GM23248 (cell line): Measurements from ENCODE around the gene PKD2L2. TPM values are rescaled to one million over a fixed set of nuclear protein-coding genes. Genes with fewer than 3 reads are reported as not detected.

ENCODE experiments used
- DNase-seq: peaks from one replicate; pipeline ENCODE4 v3.0.0-alpha.2; 2015
- H2AFZ ChIP-seq: fragments of 200-600 bp; sonication (generic); 2 replicates; pipeline ENCODE4 v1.6.1; 2016; ENCODE audit warnings: antibody characterized with exemption
- H3F3A ChIP-seq: fragments of 200-600 bp; sonication (generic); 2 replicates; pipeline ENCODE4 v1.6.1; 2016; ENCODE audit warnings: mild to moderate bottlenecking, antibody characterized with exemption, mixed run types; ENCODE audit not compliant: insufficient read depth
- H3K27ac ChIP-seq: fragments of 200-600 bp; sonication (generic); 2 replicates; pipeline ENCODE4 v1.5.1; 2016; ENCODE audit warnings: mild to moderate bottlenecking
- H3K27me3 ChIP-seq: fragments of 200-600 bp; sonication (generic); replicated peaks from 2 replicates; pipeline ENCODE4 v1.6.1; 2016; ENCODE audit warnings: mild to moderate bottlenecking; ENCODE audit not compliant: insufficient read depth
- H3K36me3 ChIP-seq: fragments of 200-600 bp; sonication (generic); 2 replicates; pipeline ENCODE4 v1.6.1; 2016; ENCODE audit warnings: low read depth, mild to moderate bottlenecking
- H3K4me1 ChIP-seq: fragments of 200-600 bp; sonication (generic); 2 replicates; pipeline ENCODE4 v1.6.1; 2016; ENCODE audit warnings: mild to moderate bottlenecking; ENCODE audit not compliant: insufficient read depth
- H3K4me2 ChIP-seq: fragments of 200-600 bp; sonication (generic); one replicate; pipeline ENCODE4 v1.6.1; 2016; ENCODE audit warnings: mild to moderate bottlenecking; ENCODE audit not compliant: unreplicated experiment
- H3K4me3 ChIP-seq: fragments of 200-600 bp; sonication (generic); 2 replicates; pipeline ENCODE4 v1.5.1; 2016; ENCODE audit warnings: mild to moderate bottlenecking
- H3K79me2 ChIP-seq: fragments of 200-600 bp; sonication (generic); 2 replicates; pipeline ENCODE4 v1.6.1; 2016; ENCODE audit warnings: mild to moderate bottlenecking; ENCODE audit not compliant: insufficient read depth
- H3K9ac ChIP-seq: fragments of 200-600 bp; sonication (generic); 2 replicates; pipeline ENCODE4 v1.6.1; 2016; ENCODE audit warnings: mild to moderate bottlenecking
- H3K9me2 ChIP-seq: fragments of 200-600 bp; sonication (generic); 2 replicates; pipeline ENCODE4 v1.6.1; 2016; ENCODE audit warnings: mixed run types, mild to moderate bottlenecking, moderate library complexity; ENCODE audit not compliant: insufficient read depth
- H3K9me3 ChIP-seq: fragments of 200-600 bp; sonication (generic); one replicate; pipeline ENCODE4 v1.6.1; 2017; ENCODE audit warnings: low read depth
- H4K20me1 ChIP-seq: fragments of 200-600 bp; sonication (generic); 2 replicates; pipeline ENCODE4 v1.6.0; 2016; ENCODE audit not compliant: insufficient read depth
- EZH2 ChIP-seq: fragments of 200-600 bp; sonication (generic); IDR thresholded peaks from 2 replicates; pipeline ENCODE4 v1.6.1; 2018; ENCODE audit warnings: antibody characterized with exemption, mild to moderate bottlenecking; ENCODE audit not compliant: insufficient read depth, poor library complexity, severe bottlenecking
- EZH2phosphoT487 ChIP-seq: fragments of 200-600 bp; sonication (generic); IDR thresholded peaks from 2 replicates; pipeline ENCODE4 v1.6.1; 2018; ENCODE audit warnings: antibody characterized with exemption, moderate library complexity, mild to moderate bottlenecking, low read depth; ENCODE audit not compliant: insufficient read depth
- WGBS, 2 experiments: methylation state at CpG; one replicate each; pipeline ENCODE4 v1.1.6; 2015 to 2017; ENCODE audit warnings: low lambda C conversion rate in 2 of 2, low coverage in 1 of 2; ENCODE audit errors: missing lambda C conversion rate in 2 of 2; 5-methylcytosine and 5-hydroxymethylcytosine counted together
- in situ Hi-C: fragments of 300-500 bp; cut with MboI; formaldehyde crosslinking; loops from 2 replicates; pipeline ENCODE4 v1.15.0; 2020
- polyA plus RNA-seq: library from polyadenylated mRNA; unstranded; fragments of >200 nt; fragmentation: Nextera tagmentation; extraction: Ambion mirVana; gene quantifications from 2 replicates; pipeline ENCODE4 v1.2.1, GENCODE V29; 2016
- total RNA-seq: library from RNA; depleted of rRNA; stranded (reverse); fragments of >200 nt; shearing (Covaris generic); gene quantifications from 2 replicates; pipeline ENCODE4 v1.2.3, GENCODE V29; 2014

The PKD2L2 gene
- total and polyA plus RNA-seq, 2 experiments from 2014 or later, result not detected

DNA sequence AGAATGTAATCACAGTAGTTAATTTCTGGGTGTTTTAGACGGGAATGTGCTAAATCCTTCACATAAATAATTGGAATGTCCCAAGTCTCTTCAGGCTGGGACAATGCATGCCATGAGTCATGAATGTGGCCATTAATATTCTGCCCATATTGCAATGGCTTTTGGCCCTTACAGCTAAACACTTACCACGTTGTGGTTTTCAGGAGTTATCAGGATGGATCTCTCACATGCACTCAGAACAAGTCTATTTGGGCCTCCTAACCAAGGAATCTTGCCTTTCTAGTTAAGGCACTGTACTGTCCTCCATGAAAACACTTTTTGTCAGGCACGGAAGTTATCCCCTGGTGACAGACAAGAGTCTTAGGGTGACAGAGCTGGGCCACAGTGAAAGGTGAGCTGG, 32.7 kb downstream of the PKD2L2 start:
- Histone ChIP-seq H3K27ac (no peak overlapping the region), H3K4me2 (no peak overlapping the region), H2AFZ (no peak overlapping the region), H3K79me2 (no peaks in the 10 kb centered on the region), H3K27me3 (no peaks in the 10 kb centered on the region), H3K9ac (no peak overlapping the region), H4K20me1 (no peaks in the 10 kb centered on the region), H3K9me3 (no peaks in the 10 kb centered on the region), H3K4me3 (no peak overlapping the region), H3K9me2 (no peaks in the 10 kb centered on the region), H3K4me1 (no peaks in the 10 kb centered on the region), H3K36me3 (no peaks in the 10 kb centered on the region), H3F3A (no peaks in the 10 kb centered on the region)
- DNase-seq, result peak; percentile 53
- 39 to 41% methylated on average over 3 of the region's 3 CpGs for WGBS, 2 experiments
- no peak for TF ChIP-seq EZH2phosphoT487
- TF ChIP-seq EZH2, result no peak
- in situ Hi-C loops, result no loop called here

DNA sequence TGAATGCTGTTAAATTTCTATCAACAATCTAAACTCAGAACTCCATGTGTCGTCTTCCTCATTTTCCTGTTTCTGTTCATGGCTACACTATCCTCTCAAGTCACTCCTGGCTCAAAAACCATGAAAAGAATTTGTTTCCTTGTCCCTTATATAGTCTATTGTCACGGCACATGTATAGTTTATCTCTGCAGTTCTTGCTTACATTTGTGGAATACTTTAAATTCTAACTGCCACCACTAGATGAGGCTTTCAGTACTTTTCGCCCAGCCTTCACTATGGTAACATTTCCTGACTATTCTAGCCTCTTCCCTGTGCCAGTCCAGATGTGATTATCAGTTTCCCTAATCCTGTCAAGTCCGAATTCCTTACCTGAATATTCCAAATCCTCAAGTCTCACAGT, 34.6 kb downstream of the PKD2L2 start:
- in situ Hi-C loops, result no loop called here
- DNase-seq, result no peak
- Histone ChIP-seq H3K9me3 (no peaks in the 10 kb centered on the region), H3F3A (no peaks in the 10 kb centered on the region), H4K20me1 (no peaks in the 10 kb centered on the region), H3K27me3 (no peaks in the 10 kb centered on the region), H3K4me1 (no peaks in the 10 kb centered on the region), H3K9ac (no peak overlapping the region), H3K36me3 (no peaks in the 10 kb centered on the region; the same call in 1 of the 2 replicates), H3K9me2 (no peaks in the 10 kb centered on the region), H3K4me2 (no peak overlapping the region), H3K79me2 (no peaks in the 10 kb centered on the region), H2AFZ (no peak overlapping the region), H3K27ac (no peak overlapping the region), H3K4me3 (no peak overlapping the region)
- TF ChIP-seq EZH2phosphoT487 (no peak), EZH2 (no peak)
- 66 to 72% methylated on average over 4 of the region's 4 CpGs for WGBS, 2 experiments

DNA sequence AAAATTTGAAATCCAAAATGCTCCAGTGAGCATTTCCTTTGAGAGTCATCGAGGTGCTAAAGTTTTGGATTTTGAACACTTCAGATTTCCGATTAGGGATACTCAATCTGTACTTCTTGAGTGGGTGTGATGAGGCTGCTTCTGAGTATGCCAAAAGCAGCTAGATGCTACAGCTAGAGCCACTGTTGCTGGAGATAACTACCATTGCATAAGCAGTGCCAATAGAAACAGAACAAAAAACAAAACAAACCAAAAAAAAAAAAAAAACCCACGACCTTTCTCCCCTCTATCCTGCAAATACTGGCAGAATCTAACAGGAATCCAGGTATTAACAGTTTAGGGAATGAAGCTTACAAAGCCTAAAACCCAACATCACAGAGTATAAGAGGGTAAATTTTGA, 43.5 kb downstream of the PKD2L2 start:
- no peaks in the 10 kb centered on the region for H3K79me2 ChIP-seq
- no peak overlapping the region for H2AFZ ChIP-seq
- H3K9me2 ChIP-seq, result no peaks in the 10 kb centered on the region
- H3K27ac ChIP-seq, result no peak overlapping the region
- no peak overlapping the region for H3K4me2 ChIP-seq
- no peaks in the 10 kb centered on the region for H3F3A ChIP-seq
- H3K9me3 ChIP-seq, result no peaks in the 10 kb centered on the region
- in situ Hi-C loops, result no loop called here
- H4K20me1 ChIP-seq, result no peaks in the 10 kb centered on the region
- H3K9ac ChIP-seq, result no peak overlapping the region
- DNase-seq, result no peak
- peaks cover 10% of the 10 kb centered on the region; the same call in 1 of the 2 replicates for H3K36me3 ChIP-seq
- TF ChIP-seq EZH2phosphoT487 (no peak), EZH2 (no peak)
- WGBS, 2 experiments, result 66 to 70% methylated on average over 3 of the region's 3 CpGs
- H3K4me1 ChIP-seq, result no peaks in the 10 kb centered on the region
- H3K4me3 ChIP-seq, result no peak overlapping the region
- H3K27me3 ChIP-seq, result no peaks in the 10 kb centered on the region

DNA sequence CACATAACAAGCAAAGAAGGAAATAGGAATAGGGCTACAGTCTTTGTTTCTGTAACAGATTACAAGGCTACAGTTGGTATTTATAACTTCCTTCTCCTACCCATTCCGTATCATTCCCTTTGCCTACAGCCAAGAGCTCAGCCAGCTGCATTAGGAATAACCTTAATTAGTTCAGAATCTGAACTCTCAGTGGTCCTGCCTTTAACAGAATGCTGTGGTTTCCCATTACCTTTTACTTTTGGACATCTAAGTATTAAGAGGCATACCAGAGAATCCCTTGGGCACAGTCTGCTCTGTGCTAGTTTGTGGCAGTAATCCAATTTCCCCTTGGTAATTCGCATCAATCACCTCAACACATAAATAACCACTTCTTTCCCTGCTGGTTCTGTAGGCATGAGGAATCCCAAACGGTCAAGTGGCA, 44.2 kb downstream of the PKD2L2 start:
- in situ Hi-C loops, result no loop called here
- TF ChIP-seq EZH2 (no peak), EZH2phosphoT487 (no peak)
- H4K20me1 ChIP-seq, result no peaks in the 10 kb centered on the region
- WGBS, 2 experiments, result 37 to 51% methylated on average over 3 of the region's 3 CpGs
- H3K9me2 ChIP-seq, result no peaks in the 10 kb centered on the region
- H3K4me2 ChIP-seq, result no peak overlapping the region
- peak; percentile 10 for DNase-seq
- no peak overlapping the region for H2AFZ ChIP-seq
- no peaks in the 10 kb centered on the region for H3K4me1 ChIP-seq
- no peaks in the 10 kb centered on the region for H3K9me3 ChIP-seq
- H3K4me3 ChIP-seq, result no peak overlapping the region
- no peaks in the 10 kb centered on the region for H3K79me2 ChIP-seq
- H3K27me3 ChIP-seq, result no peaks in the 10 kb centered on the region
- H3F3A ChIP-seq, result no peaks in the 10 kb centered on the region
- H3K27ac ChIP-seq, result no peak overlapping the region
- H3K9ac ChIP-seq, result no peak overlapping the region
- peaks cover 14% of the 10 kb centered on the region; the same call in 1 of the 2 replicates for H3K36me3 ChIP-seq

DNA sequence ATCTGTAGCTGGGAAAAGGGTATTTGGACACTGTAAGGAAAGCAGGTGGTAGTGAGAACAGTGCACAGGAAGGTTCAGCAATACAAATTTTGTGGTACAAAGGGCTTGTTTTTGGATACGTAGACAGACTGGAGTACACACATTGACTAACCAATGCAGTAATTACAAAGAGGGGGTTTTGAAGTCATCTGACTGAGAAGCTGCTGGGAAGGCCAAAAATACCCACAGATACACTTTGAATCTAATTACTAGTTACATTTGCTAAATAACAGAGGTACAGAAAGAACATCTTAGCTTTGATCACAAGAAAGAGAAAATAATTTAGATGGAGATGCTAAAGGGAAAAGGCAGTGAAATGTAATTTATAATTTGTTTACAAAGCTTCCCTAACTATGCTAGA, 45.9 kb downstream of the PKD2L2 start:
- Histone ChIP-seq H3K36me3 (peaks cover 26% of the 10 kb centered on the region), H3K27ac (no peak overlapping the region), H3F3A (no peaks in the 10 kb centered on the region), H3K9ac (no peak overlapping the region), H2AFZ (no peak overlapping the region), H3K4me2 (no peak overlapping the region), H3K4me3 (no peak overlapping the region), H3K9me2 (no peaks in the 10 kb centered on the region), H3K27me3 (no peaks in the 10 kb centered on the region), H3K4me1 (no peaks in the 10 kb centered on the region), H4K20me1 (no peaks in the 10 kb centered on the region), H3K9me3 (no peaks in the 10 kb centered on the region), H3K79me2 (no peaks in the 10 kb centered on the region)
- DNase-seq, result no peak
- in situ Hi-C loops, result no loop called here
- 95 to 97% methylated on average over 1 of the region's 1 CpG for WGBS, 2 experiments
- TF ChIP-seq EZH2 (no peak), EZH2phosphoT487 (no peak)
